Right lobe of liver (tissue), 4 donors: ENCODE data around the gene PAX3.
"Not testable (repeated sequence)": the region's sequence is repeated elsewhere in the genome, so short reads cannot be mapped to it uniquely, and the experiment has no call there.

ENCODE experiments used
- CTCF ChIP-seq, 4 donors: fragments of 200-600 bp in 3 of 4; fragments of 450-650 bp in 1 of 4; IDR thresholded peaks; one replicate each; pipeline versions ENCODE4 v1.5.1 to v1.8.0; 2016 to 2022; ENCODE audit warnings: antibody characterized with exemption in 4 of 4, mild to moderate bottlenecking in 2 of 4
- POLR2A ChIP-seq: fragments of 450-650 bp; IDR thresholded peaks from one replicate; pipeline ENCODE4 v1.6.1; 2017; ENCODE audit warnings: antibody characterized with exemption, mild to moderate bottlenecking
- donor health status: DM: no; HTN: no; CAD: no.
- donor health status: DM: no; HTN: no; CAD: no.
- donor health status: DM: no; HTN: yes; CAD: no.

GRCh38 chr2:222155003-222155664 lies 143.7 kb downstream of the PAX3 start:
- not testable (repeated sequence) for TF ChIP-seq CTCF (IDR thresholded peaks at IDR 0.05); POLR2A
